GM21737 (cell line): ENCODE measurements around the gene ADAMTSL2.

ENCODE experiments used
- ATAC-seq: cut with Tn5 transposase; IDR thresholded peaks from one replicate; pipeline ENCODE4 v1.9.1; 2021; ENCODE audit warnings: mild to moderate bottlenecking, moderate library complexity; ENCODE audit not compliant: unreplicated experiment

Gene ADAMTSL2

DNA sequence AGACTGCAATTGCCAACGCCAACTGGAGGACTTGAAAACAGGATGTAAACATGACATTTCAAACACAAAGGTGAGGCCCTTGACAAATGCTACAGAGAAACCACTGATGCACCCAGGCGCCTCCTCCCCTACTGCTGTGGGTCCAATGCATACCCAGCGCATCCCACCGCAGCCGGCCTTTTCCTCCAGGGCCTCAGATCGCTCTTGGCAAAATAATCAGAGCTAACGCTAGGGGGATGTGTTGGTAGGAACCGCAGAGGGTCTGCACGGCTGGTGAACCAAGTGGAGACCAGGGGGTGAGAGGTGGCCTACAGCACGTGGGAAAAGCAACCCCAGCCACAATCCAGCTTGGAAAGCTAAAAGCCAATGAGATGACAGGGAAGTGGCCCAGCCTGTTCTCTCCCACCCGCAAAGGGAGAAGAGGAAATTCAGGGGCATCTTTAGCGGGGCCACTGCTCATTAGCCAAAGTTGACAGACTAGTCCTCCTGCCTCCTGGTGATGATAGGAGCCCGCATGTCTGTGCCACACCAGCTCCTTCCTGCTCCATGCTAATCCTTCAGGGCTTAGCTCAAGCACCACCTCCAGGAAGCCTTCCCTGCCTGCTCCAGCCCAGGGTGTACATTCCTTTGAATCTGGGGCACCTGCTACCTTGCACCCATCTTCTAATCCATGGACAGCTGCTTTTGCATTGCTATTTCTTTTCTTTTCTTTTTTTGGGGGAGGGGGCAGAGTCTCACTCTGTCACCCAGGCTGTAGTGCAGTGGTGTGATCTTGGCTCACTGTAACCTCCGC, 68.8 kb downstream of the ADAMTSL2 start:
- no peak for ATAC-seq

- ATAC-seq: no peak
Observed at GRCh38 chr9:133604214-133604613, 69.7 kb downstream of the ADAMTSL2 start.

DNA sequence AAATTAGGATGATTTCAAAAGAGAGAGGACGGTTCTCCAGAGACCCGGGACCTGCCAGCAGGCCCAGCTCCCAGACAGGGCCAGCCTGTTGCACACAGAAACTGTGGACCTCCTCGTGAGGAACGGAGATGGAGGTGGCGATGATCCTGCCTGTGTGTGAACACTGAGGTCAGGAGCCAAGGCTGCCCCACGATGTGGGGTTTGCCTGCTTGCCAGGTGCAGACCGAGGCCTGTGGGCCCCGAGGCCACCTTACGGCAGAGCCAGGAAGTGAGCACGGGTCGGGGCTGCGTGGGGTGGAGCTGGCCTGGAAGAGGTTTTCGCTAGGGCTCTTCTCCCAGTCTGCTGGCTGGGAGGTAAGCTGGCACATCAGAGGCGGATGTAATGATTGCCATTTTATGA, 70.4 kb downstream of the ADAMTSL2 start:
- no peak for ATAC-seq

- no peak for ATAC-seq
Observed at GRCh38 chr9:133605446-133605845, 70.9 kb downstream of the ADAMTSL2 start.

- ATAC-seq: no peak
Observed at GRCh38 chr9:133605856-133606707, 71.6 kb downstream of the ADAMTSL2 start.

DNA sequence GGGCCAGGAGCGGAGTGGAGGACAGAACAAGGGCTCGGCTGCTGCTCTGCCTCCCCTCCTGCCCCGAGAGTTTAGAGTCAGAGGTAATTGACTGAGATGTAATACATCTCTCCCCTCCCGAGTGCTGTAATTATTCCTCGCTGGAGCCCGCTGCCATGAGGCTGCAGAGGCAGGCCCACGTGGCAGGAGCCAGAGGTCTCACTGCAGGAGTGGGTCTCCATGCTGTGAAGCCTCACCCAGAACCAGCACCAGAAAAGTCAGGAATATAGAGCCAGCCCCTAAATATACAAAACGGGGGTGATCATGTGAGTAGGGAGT, 72.2 kb downstream of the ADAMTSL2 start:
- ATAC-seq: no peak

DNA sequence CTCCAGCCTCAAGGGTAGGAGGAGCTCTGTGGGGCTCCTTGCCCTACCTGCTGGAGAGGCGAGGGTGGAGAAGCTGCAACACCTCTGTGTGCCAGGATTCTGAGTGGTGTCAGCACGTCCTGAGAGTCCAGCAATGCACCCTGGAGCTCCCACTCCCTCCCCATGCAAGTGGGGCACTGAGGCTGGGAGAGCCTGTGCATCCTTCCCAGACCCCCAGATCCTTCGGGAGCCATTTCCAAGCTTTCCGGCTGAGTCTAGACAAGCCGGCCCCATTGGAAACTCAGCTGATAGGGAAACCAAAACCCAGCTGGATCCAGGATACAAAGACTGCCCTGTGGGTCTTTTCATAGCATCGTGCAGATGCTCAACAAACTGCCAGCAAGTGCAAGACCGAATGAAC, 72.9 kb downstream of the ADAMTSL2 start:
- no peak for ATAC-seq

GRCh38 chr9:133607976-133608375, 73.5 kb downstream of the ADAMTSL2 start:
- ATAC-seq: no peak

- ATAC-seq: no peak
Observed at GRCh38 chr9:133608382-133608781, 73.9 kb downstream of the ADAMTSL2 start.

- ATAC-seq: no peak
Observed at GRCh38 chr9:133608889-133609288, 74.4 kb downstream of the ADAMTSL2 start.

DNA sequence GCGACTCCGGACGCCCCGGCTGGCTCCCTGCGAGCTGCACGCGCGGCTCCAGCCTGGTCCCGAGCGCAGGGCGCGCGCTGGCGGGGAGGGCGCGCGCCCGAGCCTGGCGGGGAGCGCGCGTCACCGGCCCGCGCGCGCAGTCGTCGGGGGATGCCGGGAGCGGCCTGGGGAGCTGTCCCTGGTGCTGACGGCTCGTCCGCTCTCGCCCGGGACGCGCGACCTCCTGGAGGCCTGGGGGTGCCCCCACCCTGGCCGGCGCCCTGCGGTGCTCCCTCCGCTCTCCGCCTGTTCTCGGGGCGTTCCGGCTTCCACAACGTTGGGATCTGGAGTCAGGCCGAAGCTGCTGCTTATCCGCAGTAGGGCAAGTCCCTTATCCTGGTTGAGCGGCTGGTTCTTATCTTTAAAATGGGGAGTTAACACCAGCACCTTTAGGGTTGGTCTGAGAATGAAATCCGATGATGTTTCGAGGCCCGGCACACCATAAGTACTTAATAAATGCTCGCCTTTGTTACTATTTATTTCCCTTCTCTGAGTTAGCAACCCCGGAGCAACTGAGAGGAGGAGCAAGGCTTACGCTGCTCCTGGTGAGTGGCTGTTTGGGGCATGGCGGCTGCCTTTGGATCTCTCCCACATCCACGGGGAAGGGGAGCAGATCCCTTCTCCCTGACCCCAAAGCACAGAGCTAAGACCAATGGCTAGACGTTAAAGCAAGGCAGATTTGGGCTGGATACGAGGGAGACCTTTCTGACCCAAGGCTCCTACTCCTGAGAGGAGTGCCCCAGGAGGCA, 75.0 kb downstream of the ADAMTSL2 start, which contains the start of gene FAM163B:
Gene FAM163B (minus strand): TSS at position 79 of the 788 bp plus-strand sequence. CDS start 29,166 bp downstream, outside the sequence.
- ATAC-seq: no peak

- no peak for ATAC-seq
Observed at GRCh38 chr9:133610845-133611244, 76.3 kb downstream of the ADAMTSL2 start.

DNA sequence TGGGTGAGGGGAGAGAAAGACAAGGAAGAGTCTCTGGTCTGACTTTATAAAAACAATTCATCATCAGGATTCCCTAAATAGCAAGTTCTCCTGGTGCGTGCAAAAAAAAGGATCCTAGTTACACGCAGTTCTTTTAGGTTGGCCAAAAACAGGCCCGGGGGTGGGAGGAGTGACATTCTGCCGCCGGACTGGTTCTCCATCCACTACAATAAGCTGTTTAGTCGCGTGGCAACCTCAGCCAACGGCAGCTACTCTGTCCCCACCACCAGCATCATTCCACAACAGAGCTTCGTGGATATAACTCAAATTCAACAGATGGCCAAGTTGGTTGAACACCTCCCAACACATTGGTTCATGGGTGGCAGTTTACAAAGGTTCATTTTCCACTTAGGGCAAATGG, 77.5 kb downstream of the ADAMTSL2 start:
- ATAC-seq: no peak

DNA sequence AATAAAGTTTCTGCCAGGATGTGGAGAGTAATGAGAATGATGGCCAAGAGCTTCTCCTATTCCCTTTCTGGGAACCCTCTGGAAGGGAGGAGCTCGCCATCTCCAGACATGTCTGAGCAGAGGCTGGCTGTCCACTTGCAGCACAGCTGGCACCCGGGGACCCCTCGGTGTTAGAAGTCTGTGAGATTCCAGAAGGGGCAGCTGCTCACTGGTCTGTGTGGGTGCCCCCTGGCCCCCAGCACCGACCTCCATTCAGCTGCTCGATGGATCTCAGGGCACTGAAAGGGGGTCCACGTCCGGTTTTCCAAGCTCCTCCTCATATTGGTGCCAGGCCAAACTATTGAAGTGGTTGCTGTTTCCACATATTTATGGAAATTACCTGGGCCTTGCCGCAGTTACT, 78.3 kb downstream of the ADAMTSL2 start:
- no peak for ATAC-seq

GRCh38 chr9:133613432-133613831, 78.9 kb downstream of the ADAMTSL2 start:
- no peak for ATAC-seq

DNA sequence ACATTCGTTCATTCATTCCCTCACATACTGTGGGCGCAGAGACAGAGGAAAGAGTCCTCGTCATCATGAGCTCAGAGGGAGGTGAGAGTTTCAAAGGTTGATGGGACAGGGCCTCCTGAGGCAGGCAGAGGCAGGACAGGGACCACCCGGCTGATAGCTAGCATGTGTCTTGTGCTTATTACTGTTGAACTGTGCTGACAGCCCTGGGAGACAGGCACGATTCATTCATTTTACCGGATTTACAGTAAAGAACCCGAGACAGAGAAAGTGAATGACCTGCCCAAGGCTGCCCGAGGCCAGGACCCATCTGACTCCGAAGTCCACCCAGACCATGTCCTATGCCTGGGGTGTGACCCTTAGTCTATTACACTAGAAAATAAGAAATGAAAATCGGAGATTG, 79.6 kb downstream of the ADAMTSL2 start:
- no peak for ATAC-seq

DNA sequence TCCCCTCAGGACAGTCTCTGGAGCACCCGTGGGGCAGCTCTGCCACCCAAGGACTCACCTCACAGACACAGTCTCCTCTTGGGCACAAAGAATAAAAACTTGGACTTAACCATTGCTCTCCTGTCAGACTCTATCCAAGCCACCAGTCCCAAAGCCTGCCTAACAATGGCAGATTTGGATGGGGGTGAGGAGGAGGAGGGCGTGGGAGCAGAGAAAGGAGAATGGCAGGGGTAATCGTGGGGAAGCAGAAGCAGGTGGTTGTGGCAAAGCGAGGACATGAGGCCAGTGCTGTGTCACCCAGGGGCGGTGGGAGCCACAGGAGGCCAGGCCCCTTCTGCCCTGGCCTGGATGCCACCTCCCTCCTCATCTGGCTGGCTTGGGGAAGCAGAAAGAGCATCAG, 80.2 kb downstream of the ADAMTSL2 start:
- ATAC-seq: no peak

DNA sequence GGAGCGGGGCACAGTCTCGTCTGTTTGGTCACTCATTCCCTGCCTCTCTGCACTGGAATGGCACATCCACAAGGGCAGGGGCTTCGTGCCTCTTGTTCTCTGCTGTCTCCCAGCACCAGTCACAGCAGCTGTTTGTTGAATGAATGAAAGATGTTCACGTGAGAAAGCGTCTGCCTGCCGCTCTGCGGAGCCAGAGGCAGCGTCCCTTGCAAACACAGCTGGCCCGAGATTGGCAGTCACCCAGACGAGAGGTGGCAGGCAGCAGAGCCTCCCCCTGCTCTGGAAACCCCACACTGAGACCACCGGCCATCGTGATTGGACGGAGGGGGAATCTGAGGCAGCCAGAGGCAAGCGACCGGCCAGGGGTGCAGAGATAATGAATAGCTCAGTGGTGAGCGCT, 80.7 kb downstream of the ADAMTSL2 start:
- no peak for ATAC-seq

DNA sequence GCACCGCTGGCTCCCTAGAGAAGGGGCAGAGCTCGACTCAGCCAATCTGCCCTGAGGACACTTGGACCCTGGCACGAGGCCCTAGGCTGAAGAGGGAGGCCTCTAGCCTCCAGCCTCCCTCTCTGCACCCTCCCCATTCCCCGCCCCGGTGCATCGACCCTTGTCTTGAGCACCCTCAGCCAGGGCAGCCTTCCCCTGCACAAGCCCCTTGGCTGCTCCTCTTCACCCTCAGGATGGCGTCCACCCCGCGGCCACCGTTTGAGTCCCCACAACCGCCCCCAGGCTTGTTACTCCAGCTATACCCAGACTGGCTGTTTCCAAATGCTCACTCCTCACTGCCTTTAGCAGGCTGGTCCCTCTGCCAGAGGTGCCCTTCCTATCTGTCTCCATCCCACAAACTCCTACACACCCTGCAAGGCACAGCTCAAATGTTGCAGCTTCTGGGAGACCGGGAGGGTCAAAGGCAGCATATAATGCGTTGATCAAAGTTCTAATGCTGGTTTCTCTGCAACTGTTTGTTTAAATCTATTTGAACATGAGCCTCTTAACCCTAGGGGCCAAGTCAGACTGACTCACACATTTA, 81.2 kb downstream of the ADAMTSL2 start:
- ATAC-seq: no peak

GRCh38 chr9:133616643-133617405, 82.3 kb downstream of the ADAMTSL2 start:
- ATAC-seq: no peak
